K562 (cell line): ENCODE results near the gene PPP1R3G.

ENCODE experiments used
- ATF3 ChIP-seq, 2 experiments: fragments of 450-650 bp in 1 of 2; sonication (generic) in 1 of 2; formaldehyde crosslinking in 1 of 2; IDR thresholded peaks in 1 of 2; conservative IDR thresholded peaks in 1 of 2; 2 replicates each; pipeline versions ENCODE4 v1.6.1 to v1.8.1; 2016 to 2023; ENCODE audit warnings: mild to moderate bottlenecking in 2 of 2, moderate library complexity in 2 of 2, inconsistent platforms in 1 of 2, missing genetic modification reagents in 1 of 2
- CEBPB ChIP-seq: fragments of 450-650 bp; IDR thresholded peaks from 2 replicates; pipeline ENCODE4 v1.6.1; 2016; ENCODE audit warnings: missing genetic modification characterization, missing compliant biosample characterization
- CTCF ChIP-seq, 3 experiments: IDR thresholded peaks in 2 of 3; conservative IDR thresholded peaks in 1 of 3; 2 replicates each; pipeline ENCODE4 v1.5.1; 2011 to 2012; ENCODE audit warnings: low read length in 3 of 3, mild to moderate bottlenecking in 3 of 3, control low read depth in 2 of 3, improper control_type of control experiment in 1 of 3, inconsistent platforms in 1 of 3, low read depth in 1 of 3, mixed read lengths in 1 of 3, moderate library complexity in 1 of 3; ENCODE audit not compliant: insufficient read depth in 2 of 3
- HDAC6 ChIP-seq: IDR thresholded peaks from 2 replicates; pipeline ENCODE4 v1.6.1; 2012; ENCODE audit warnings: low read depth, mild to moderate bottlenecking, control low read depth, inconsistent platforms, low read length, moderate library complexity
- MLX ChIP-seq, 2 experiments: fragments of 450-650 bp in 1 of 2; sonication (generic) in 1 of 2; formaldehyde crosslinking; conservative IDR thresholded peaks; 2 replicates each; pipeline versions ENCODE4 v1.4.0 to v1.8.1; 2020 to 2022; ENCODE audit warnings: mild to moderate bottlenecking in 1 of 2, missing genetic modification reagents in 1 of 2
- MXI1 ChIP-seq: IDR thresholded peaks from 2 replicates; pipeline ENCODE4 v1.6.1; 2011; ENCODE audit warnings: low read depth, mild to moderate bottlenecking, improper control_type of control experiment, low read length
- POLR2AphosphoS2 ChIP-seq: IDR thresholded peaks from 2 replicates; pipeline ENCODE4 v1.6.1; 2012; ENCODE audit warnings: low read length, improper control_type of control experiment
- SMAD2 ChIP-seq: fragments of 150-350 bp; IDR thresholded peaks from 2 replicates; pipeline ENCODE4 v1.6.1; 2014; ENCODE audit warnings: low read depth, mild to moderate bottlenecking, low read length
- SMARCC2 ChIP-seq: fragments of 450-650 bp; IDR thresholded peaks from 2 replicates; pipeline ENCODE4 v1.6.1; 2017; ENCODE audit warnings: antibody characterized with exemption, moderate library complexity, mild to moderate bottlenecking, low read depth
- ZNF224 ChIP-seq: sonication (generic); formaldehyde crosslinking; IDR thresholded peaks from 2 replicates; pipeline ENCODE4 v1.8.0; 2022; ENCODE audit warnings: mild to moderate bottlenecking, missing genetic modification reagents
- ZNF407 ChIP-seq: fragments of 450-650 bp; IDR thresholded peaks from 2 replicates; pipeline ENCODE4 v1.6.1; 2016; ENCODE audit warnings: low read depth
- ZNF583 ChIP-seq: fragments of 250-450 bp; sonication (Bioruptor Pico); IDR thresholded peaks from 2 replicates; pipeline ENCODE4 v1.4.0; 2020

- TF ChIP-seq HDAC6 (no peak), POLR2AphosphoS2 (no peak), ZNF583 (CRISPR knock-in tag) (no peak), MLX (CRISPR knock-in tag; conservative IDR thresholded peaks at IDR 0.05) (no peak), ATF3 (IDR thresholded peaks at IDR 0.05) (no peak), ATF3 (CRISPR knock-in tag; conservative IDR thresholded peaks at IDR 0.05) (no peak), SMAD2 (no peak), CTCF (IDR thresholded peaks at IDR 0.05 in 2 of 3, conservative IDR thresholded peaks at IDR 0.05 in 1 of 3; ENCODE audit: insufficient read depth in 2 of 3, low read depth in 1 of 3, low read length in 3 of 3) (no peak), SMARCC2 (no peak), CEBPB (tag) (no peak), MXI1 (no peak), ZNF407 (no peak), ZNF224 (no peak)
These were observed 1.3 kb upstream of the PPP1R3G start for GRCh38 chr6:5083813-5084359.
